Peyer's patch (tissue), 4 donors: ENCODE measurements around the gene MEGF8.

ENCODE experiments used
- CTCF ChIP-seq, 6 experiments: fragments of 450-650 bp in 4 of 6; fragments of 200-600 bp in 2 of 6; sonication (generic) in 1 of 6; IDR thresholded peaks; one replicate each; pipeline ENCODE4 v1.5.1; 2017 to 2019; ENCODE audit warnings: antibody characterized with exemption in 6 of 6, mild to moderate bottlenecking in 3 of 6, moderate library complexity in 1 of 6
- POLR2A ChIP-seq, 2 donors: fragments of 450-650 bp; IDR thresholded peaks; one replicate each; pipeline ENCODE4 v1.5.1; 2017; ENCODE audit warnings: antibody characterized with exemption in 2 of 2, mild to moderate bottlenecking in 2 of 2, moderate library complexity in 2 of 2

- TF ChIP-seq CTCF (IDR thresholded peaks at IDR 0.05) = no peak
- no peak for TF ChIP-seq POLR2A (IDR thresholded peaks at IDR 0.05)
Observed at GRCh38 chr19:42350417-42350816, 25.0 kb downstream of the MEGF8 start.
